Measurements from ENCODE around the gene YY1.

- no peak for TF ChIP-seq CTCF (IDR thresholded peaks at IDR 0.05)
- no peak for TF ChIP-seq POLR2A (IDR thresholded peaks at IDR 0.05)
These were observed 39.6 kb upstream of the YY1 start for GRCh38 chr14:100199240-100199860.

Measured in esophagus squamous epithelium (tissue), 4 donors.